Panc1 (cell line): ENCODE results near the gene ZNF616. TPM values are rescaled to one million over a fixed set of nuclear protein-coding genes. Genes with fewer than 3 reads are reported as not detected.

ENCODE experiments used
- ATAC-seq: fragments of 200-7000 bp; cut with Tn5 transposase; 2 replicates; pipeline ENCODE4 v1.9.1; 2020; ENCODE audit warnings: mild to moderate bottlenecking, moderate library complexity
- BruUV-seq: library from RNA; stranded (reverse); fragments of 400-500 nt; replicated peaks from 2 replicates; lab custom pipeline; 2021; lab: Mats Ljungman, UMichigan
- CTCF ChIA-PET: fragments of 300-600 bp; sonication (Branson Sonifier 250); formaldehyde crosslinking; loops from one replicate; lab custom pipeline; 2022; ENCODE audit warnings: antibody characterized with exemption; lab: Charles Lee
- POLR2A ChIA-PET: fragments of 300-600 bp; sonication (Branson Sonifier 250); formaldehyde crosslinking; loops from one replicate; lab custom pipeline; 2022; ENCODE audit warnings: antibody characterized with exemption; lab: Charles Lee
- DNase-seq: peaks from one replicate; pipeline ENCODE4 v3.0.0-alpha.2; 2010; ENCODE audit warnings: low read depth, low spot score
- H3K27ac ChIP-seq: 2 replicates; pipeline ENCODE4 v1.5.1; 2011; ENCODE audit warnings: mild to moderate bottlenecking, low read length, inconsistent platforms
- H3K27me3 ChIP-seq: fragments of 200-500 bp; sonication (Bioruptor generic); 2 replicates; pipeline ENCODE4 v1.6.0; 2014; ENCODE audit warnings: low read length, inconsistent platforms; ENCODE audit not compliant: control insufficient read depth, insufficient read depth
- H3K36me3 ChIP-seq: fragments of 200-500 bp; sonication (Bioruptor generic); 2 replicates; pipeline ENCODE4 v1.5.1; 2014; ENCODE audit warnings: inconsistent platforms, mild to moderate bottlenecking, low read length, moderate library complexity; ENCODE audit not compliant: control insufficient read depth, insufficient read depth
- H3K4me1 ChIP-seq: 2 replicates; pipeline ENCODE4 v1.5.1; 2011; ENCODE audit warnings: inconsistent platforms, mild to moderate bottlenecking, low read length, moderate library complexity; ENCODE audit not compliant: control insufficient read depth, insufficient read depth
- H3K4me3 ChIP-seq, 2 experiments: 2 replicates each; pipeline ENCODE4 v1.5.1; 2011 to 2012; ENCODE audit warnings: low read depth in 2 of 2, low read length in 2 of 2, mild to moderate bottlenecking in 2 of 2, inconsistent platforms in 1 of 2, moderate library complexity in 1 of 2
- H3K9me3 ChIP-seq: fragments of 200-500 bp; sonication (Bioruptor generic); 2 replicates; pipeline ENCODE4 v1.5.1; 2014; ENCODE audit warnings: low read depth, mild to moderate bottlenecking, inconsistent platforms, low read length, moderate library complexity; ENCODE audit not compliant: control insufficient read depth, insufficient read depth
- CTCF ChIP-seq: fragments of 450-650 bp; IDR thresholded peaks from 2 replicates; pipeline ENCODE4 v1.5.1; 2017; ENCODE audit warnings: mild to moderate bottlenecking
- POLR2AphosphoS5 ChIP-seq: IDR thresholded peaks from 2 replicates; pipeline ENCODE4 v1.6.1; 2012; ENCODE audit warnings: mild to moderate bottlenecking, low read depth, low read length, moderate library complexity
- REST ChIP-seq, 2 experiments: IDR thresholded peaks; 2 replicates each; pipeline ENCODE4 v1.6.1; 2011 to 2012; ENCODE audit warnings: low read depth in 2 of 2, control low read depth in 1 of 2, low read length in 1 of 2, mild to moderate bottlenecking in 1 of 2, moderate library complexity in 1 of 2; ENCODE audit not compliant: insufficient read depth in 1 of 2
- SIN3A ChIP-seq: IDR thresholded peaks from 2 replicates; pipeline ENCODE4 v1.6.1; 2012; ENCODE audit warnings: low read depth, mild to moderate bottlenecking, low read length, moderate library complexity, borderline replicate concordance; ENCODE audit not compliant: insufficient read depth
- TCF7L2 ChIP-seq: IDR thresholded peaks from 2 replicates; pipeline ENCODE4 v1.6.1; 2011; ENCODE audit warnings: mild to moderate bottlenecking, low read depth, low read length, inconsistent platforms
- in situ Hi-C: cut with HindIII; loops from 2 replicates; pipeline ENCODE4 v1.10.0; 2016; ENCODE audit warnings: low sequenced_read_pairs, low pct_unique_long_range_greater_than_20kb
- intact Hi-C: fragments of 100-400 bp; cut with micrococcal nuclease; formaldehyde crosslinking; loops from one replicate; pipeline ENCODE4 v1.10.0; 2022; ENCODE audit not compliant: unreplicated experiment
- total RNA-seq: library from RNA; stranded (reverse); gene quantifications from one replicate; pipeline ENCODE4 v1.2.1, GENCODE V29; 2021; ENCODE audit not compliant: unreplicated experiment

Gene ZNF616
- total RNA-seq, 1 experiment from 2014 or later, result 5.3 TPM

- Histone ChIP-seq H3K27ac (no peak overlapping the region), H3K4me1 (no peaks in the 10 kb centered on the region), H3K9me3 (peaks cover 29% of the 10 kb centered on the region; the same call in 1 of the 2 replicates), H3K4me3 (no peak overlapping the region), H3K27me3 (no peaks in the 10 kb centered on the region), H3K36me3 (peaks cover 3% of the 10 kb centered on the region; the same call in 1 of the 2 replicates)
- CTCF ChIA-PET, result no interaction called here
- in situ Hi-C loops, result no loop called here
- no TSS peak for BruUV-seq
- ATAC-seq (no peak), DNase-seq (no peak)
- TF ChIP-seq TCF7L2 (no peak), SIN3A (no peak), REST (IDR thresholded peaks at IDR 0.05; ENCODE audit: insufficient read depth in 1 of 2, low read depth in 2 of 2, low read length in 1 of 2) (no peak), CTCF (no peak), POLR2AphosphoS5 (no peak)
- POLR2A ChIA-PET, result no interaction called here
- intact Hi-C loops, result no loop called here
Measured at GRCh38 chr19:52086481-52086880, 53.3 kb downstream of the ZNF616 start.

GRCh38 chr19:52070496-52070895 is 69.2 kb downstream of the ZNF616 start:
- in situ Hi-C loops (no loop called here), intact Hi-C loops (no loop called here)
- POLR2A ChIA-PET, result no interaction called here
- BruUV-seq, result no TSS peak
- Histone ChIP-seq H3K4me3 (no peak overlapping the region), H3K9me3 (peaks cover 55% of the 10 kb centered on the region), H3K27me3 (no peaks in the 10 kb centered on the region), H3K4me1 (no peaks in the 10 kb centered on the region), H3K27ac (no peak overlapping the region), H3K36me3 (0 out of 2 replicates have a peak, but pooled peaks cover 2% of the 10 kb centered on the region)
- DNase-seq, result no peak
- ATAC-seq, result no peak
- no peak for TF ChIP-seq TCF7L2
- TF ChIP-seq CTCF, result no peak
- TF ChIP-seq SIN3A, result no peak
- TF ChIP-seq POLR2AphosphoS5, result no peak
- no peak for TF ChIP-seq REST (IDR thresholded peaks at IDR 0.05; ENCODE audit: insufficient read depth in 1 of 2, low read depth in 2 of 2, low read length in 1 of 2)
- CTCF ChIA-PET, result no interaction called here
